H9 (cell line): ENCODE measurements around the gene SPTBN1. TPM values are rescaled to one million over a fixed set of nuclear protein-coding genes. Genes with fewer than 3 reads are reported as not detected.

ENCODE experiments used
- DNase-seq: peaks from one replicate; pipeline ENCODE4 v3.0.0-alpha.2; 2017
- H2AFZ ChIP-seq: one replicate; pipeline ENCODE4 v1.6.1; 2013; ENCODE audit warnings: mild to moderate bottlenecking, low read length, control low read depth, moderate library complexity
- H2AK5ac ChIP-seq: 2 replicates; pipeline ENCODE4 v1.6.1; 2013; ENCODE audit warnings: low read length, control low read depth, mixed read lengths; ENCODE audit not compliant: insufficient read length
- H2BK120ac ChIP-seq: one replicate; pipeline ENCODE4 v1.6.1; 2013; ENCODE audit warnings: low read depth, mild to moderate bottlenecking, low read length, control low read depth, inconsistent platforms; ENCODE audit not compliant: poor library complexity, severe bottlenecking
- H2BK12ac ChIP-seq: 2 replicates; pipeline ENCODE4 v1.6.1; 2013; ENCODE audit warnings: low read length, control low read depth, mixed read lengths, low read depth; ENCODE audit not compliant: insufficient read length
- H2BK15ac ChIP-seq: 2 replicates; pipeline ENCODE4 v1.6.1; 2013; ENCODE audit warnings: low read depth, low read length, control low read depth
- H2BK20ac ChIP-seq: one replicate; pipeline ENCODE4 v1.6.1; 2013; ENCODE audit warnings: low read depth, mild to moderate bottlenecking, low read length, control low read depth, inconsistent platforms; ENCODE audit not compliant: poor library complexity, severe bottlenecking
- H2BK5ac ChIP-seq: 2 replicates; pipeline ENCODE4 v1.6.1; 2013; ENCODE audit warnings: low read length, control low read depth, mixed read lengths; ENCODE audit not compliant: insufficient read length
- H3K14ac ChIP-seq: 2 replicates; pipeline ENCODE4 v1.6.1; 2013; ENCODE audit warnings: low read length, control low read depth; ENCODE audit not compliant: insufficient read depth
- H3K18ac ChIP-seq: 2 replicates; pipeline ENCODE4 v1.6.1; 2013; ENCODE audit warnings: low read depth, mild to moderate bottlenecking, mixed read lengths, low read length, control low read depth; ENCODE audit not compliant: insufficient read length
- H3K23ac ChIP-seq: 2 replicates; pipeline ENCODE4 v1.6.1; 2013; ENCODE audit warnings: low read length, control low read depth, mixed read lengths, low read depth; ENCODE audit not compliant: insufficient read length
- H3K23me2 ChIP-seq: 2 replicates; pipeline ENCODE4 v1.6.1; 2013; ENCODE audit warnings: low read depth, mild to moderate bottlenecking, mixed read lengths, low read length, control low read depth; ENCODE audit not compliant: insufficient read length, poor library complexity, severe bottlenecking
- H3K27ac ChIP-seq: 2 replicates; pipeline ENCODE4 v1.5.1; 2013; ENCODE audit warnings: low read length, control low read depth, mixed read lengths, low read depth; ENCODE audit not compliant: insufficient read length
- H3K27me3 ChIP-seq: 2 replicates; pipeline ENCODE4 v1.6.1; 2013; ENCODE audit warnings: low read length, control low read depth, inconsistent platforms; ENCODE audit not compliant: insufficient read depth
- H3K4ac ChIP-seq: 2 replicates; pipeline ENCODE4 v1.6.1; 2013; ENCODE audit warnings: low read depth, mild to moderate bottlenecking, control low read depth, inconsistent platforms, low read length, moderate library complexity
- H3K4me1 ChIP-seq: 2 replicates; pipeline ENCODE4 v1.6.1; 2013; ENCODE audit warnings: low read length, control low read depth, inconsistent platforms; ENCODE audit not compliant: insufficient read depth
- H3K4me2 ChIP-seq: 2 replicates; pipeline ENCODE4 v1.6.1; 2013; ENCODE audit warnings: low read length, control low read depth, mixed read lengths; ENCODE audit not compliant: insufficient read length, insufficient read depth
- H3K56ac ChIP-seq: 2 replicates; pipeline ENCODE4 v1.6.1; 2013; ENCODE audit warnings: low read depth, mild to moderate bottlenecking, mixed read lengths, low read length, control low read depth; ENCODE audit not compliant: insufficient read length
- H3K79me1 ChIP-seq: 2 replicates; pipeline ENCODE4 v1.6.1; 2013; ENCODE audit warnings: low read depth, mild to moderate bottlenecking, moderate library complexity, low read length, control low read depth, inconsistent platforms; ENCODE audit not compliant: insufficient read depth, poor library complexity, severe bottlenecking
- H3K79me2 ChIP-seq: 2 replicates; pipeline ENCODE4 v1.6.1; 2013; ENCODE audit warnings: low read length, control low read depth, inconsistent platforms; ENCODE audit not compliant: insufficient read depth
- H3K9ac ChIP-seq: 2 replicates; pipeline ENCODE4 v1.6.1; 2013; ENCODE audit warnings: low read length, control low read depth, mixed read lengths; ENCODE audit not compliant: insufficient read length; ENCODE audit errors: extremely low read depth
- H3K9me3 ChIP-seq: one replicate; pipeline ENCODE4 v1.6.1; 2013; ENCODE audit warnings: low read depth, low read length, inconsistent platforms; ENCODE audit not compliant: control insufficient read depth
- H3T11ph ChIP-seq: one replicate; pipeline ENCODE4 v1.6.1; 2013; ENCODE audit warnings: mild to moderate bottlenecking, low read length, control low read depth, inconsistent platforms
- H4K20me1 ChIP-seq: one replicate; pipeline ENCODE4 v1.6.1; 2013; ENCODE audit not compliant: control insufficient read depth, insufficient read length, insufficient read depth
- H4K5ac ChIP-seq: 2 replicates; pipeline ENCODE4 v1.6.1; 2013; ENCODE audit warnings: low read depth, mild to moderate bottlenecking, mixed read lengths, low read length, control low read depth; ENCODE audit not compliant: insufficient read length
- H4K8ac ChIP-seq: replicated peaks from 2 replicates; pipeline ENCODE4 v1.6.1; 2013; ENCODE audit warnings: low read length, control low read depth, mixed read lengths, low read depth; ENCODE audit not compliant: insufficient read length
- H4K91ac ChIP-seq: 2 replicates; pipeline ENCODE4 v1.6.1; 2013; ENCODE audit warnings: low read depth, mild to moderate bottlenecking, moderate library complexity, mixed read lengths, low read length, control low read depth; ENCODE audit not compliant: insufficient read length
- H3K27ac Mint-ChIP-seq, 3 experiments: 2 replicates in 2 of 3; 3 replicates in 1 of 3; pipeline ENCODE4 v1.8.0; 2020 to 2021; ENCODE audit warnings: mixed read lengths in 3 of 3, mild to moderate bottlenecking in 1 of 3, moderate library complexity in 1 of 3
- H3K27me3 Mint-ChIP-seq: 2 replicates; pipeline ENCODE4 v1.8.0; 2021; ENCODE audit warnings: low read depth, mild to moderate bottlenecking, moderate library complexity, mixed read lengths
- H3K36me3 Mint-ChIP-seq, 3 experiments: 2 replicates in 2 of 3; 3 replicates in 1 of 3; pipeline ENCODE4 v1.8.0; 2020 to 2021; ENCODE audit warnings: low read depth in 3 of 3, mixed read lengths in 3 of 3; ENCODE audit not compliant: insufficient read depth in 1 of 3
- H3K4me1 Mint-ChIP-seq, 2 experiments: 2 replicates each; pipeline ENCODE4 v1.8.0; 2020; ENCODE audit warnings: mixed read lengths in 2 of 2
- H3K4me3 Mint-ChIP-seq, 2 experiments: 2 replicates in 1 of 2; 3 replicates in 1 of 2; pipeline ENCODE4 v1.8.0; 2020 to 2021; ENCODE audit warnings: mild to moderate bottlenecking in 2 of 2, mixed read lengths in 2 of 2, moderate library complexity in 1 of 2
- H3K9me3 Mint-ChIP-seq, 2 experiments: 2 replicates in 1 of 2; 3 replicates in 1 of 2; pipeline ENCODE4 v1.8.0; 2020; ENCODE audit warnings: mild to moderate bottlenecking in 2 of 2, mixed read lengths in 2 of 2, moderate library complexity in 1 of 2
- WGBS: extraction: QIAGEN DNeasy Blood & Tissue Kit; methylation state at CpG from one replicate; pipeline ENCODE4 v1.1.7; 2013; ENCODE audit warnings: missing lambda C conversion rate, low lambda C conversion rate, mixed read lengths; ENCODE audit not compliant: insufficient read length; ENCODE audit errors: extremely low coverage; 5-methylcytosine and 5-hydroxymethylcytosine counted together
- total RNA-seq: library from RNA; stranded (reverse); gene quantifications from 2 replicates; pipeline ENCODE4 v1.2.1, GENCODE V29; 2021
- TF ChIP-seq, protein P1 (sequence below): fragments of 200-600 bp; sonication (generic); conservative IDR thresholded peaks from 3 replicates; pipeline ENCODE4 v1.8.0; 2021; ENCODE audit warnings: antibody characterized with exemption, mild to moderate bottlenecking

The SPTBN1 gene
- total RNA-seq, 1 experiment from 2014 or later = 164 TPM

DNA sequence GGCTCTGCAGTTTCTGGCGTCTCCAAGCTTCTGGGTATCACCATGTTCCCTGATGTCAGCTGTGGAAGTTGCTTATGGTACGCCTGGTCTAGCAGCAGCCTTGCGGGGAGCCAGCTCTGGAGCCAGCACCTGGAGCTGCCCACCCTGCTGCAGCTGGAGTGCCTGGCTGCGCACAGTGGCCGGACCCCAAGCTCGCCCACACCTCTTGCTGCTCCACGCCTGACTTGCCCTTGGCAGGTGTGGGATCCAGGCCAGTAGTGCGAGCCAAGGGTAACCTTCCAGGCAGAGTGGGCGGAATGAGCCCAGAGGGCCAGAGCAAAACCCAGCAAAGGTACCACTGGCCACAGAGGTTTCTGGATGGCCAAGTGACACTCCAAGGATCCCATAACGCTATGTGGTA is 254.1 kb downstream of the SPTBN1 start:
- DNase-seq = no peak
- no peaks in the 10 kb centered on the region for H3K9me3 ChIP-seq
- no peak overlapping the region for H3K4me2 ChIP-seq
- H3K27ac ChIP-seq = no peak overlapping the region
- no peaks in the 10 kb centered on the region for H3K79me1 ChIP-seq
- no peaks in the 10 kb centered on the region; a peak in 1 of 7 replicates for H3K36me3 Mint-ChIP-seq
- WGBS = no CpG with 5 or more reads among the region's 10 CpGs
- no peak overlapping the region for H3T11ph ChIP-seq
- no peak overlapping the region for H2BK20ac ChIP-seq
- H2BK12ac ChIP-seq = no peak overlapping the region
- no peak overlapping the region for H3K56ac ChIP-seq
- no peaks in the 10 kb centered on the region for H3K27me3 Mint-ChIP-seq
- no peak overlapping the region for H4K5ac ChIP-seq
- no peak overlapping the region for H4K8ac ChIP-seq
- no peak overlapping the region for H3K23ac ChIP-seq
- H3K14ac ChIP-seq = no peak overlapping the region; the same call in 1 of the 2 replicates
- H3K4me3 Mint-ChIP-seq = no peak overlapping the region; a peak in 1 of 5 replicates
- H2BK5ac ChIP-seq = no peak overlapping the region
- no peaks in the 10 kb centered on the region for H3K79me2 ChIP-seq
- no peak overlapping the region for H2BK15ac ChIP-seq
- no peaks in the 10 kb centered on the region for H3K4me1 ChIP-seq
- H4K20me1 ChIP-seq = no peaks in the 10 kb centered on the region
- no peaks in the 10 kb centered on the region; the same call in 1 of the 2 replicates for H3K27me3 ChIP-seq
- H3K4ac ChIP-seq = no peak overlapping the region
- H3K18ac ChIP-seq = no peak overlapping the region
- peaks cover 0 to 2% of the 10 kb centered on the region in 2 experiments; a peak in 1 of 4 replicates for H3K4me1 Mint-ChIP-seq
- no peak overlapping the region for H3K9ac ChIP-seq
- H3K23me2 ChIP-seq = no peaks in the 10 kb centered on the region
- no peak overlapping the region for H2AK5ac ChIP-seq
- no peaks in the 10 kb centered on the region for H3K9me3 Mint-ChIP-seq
- TF ChIP-seq, protein P1, sequence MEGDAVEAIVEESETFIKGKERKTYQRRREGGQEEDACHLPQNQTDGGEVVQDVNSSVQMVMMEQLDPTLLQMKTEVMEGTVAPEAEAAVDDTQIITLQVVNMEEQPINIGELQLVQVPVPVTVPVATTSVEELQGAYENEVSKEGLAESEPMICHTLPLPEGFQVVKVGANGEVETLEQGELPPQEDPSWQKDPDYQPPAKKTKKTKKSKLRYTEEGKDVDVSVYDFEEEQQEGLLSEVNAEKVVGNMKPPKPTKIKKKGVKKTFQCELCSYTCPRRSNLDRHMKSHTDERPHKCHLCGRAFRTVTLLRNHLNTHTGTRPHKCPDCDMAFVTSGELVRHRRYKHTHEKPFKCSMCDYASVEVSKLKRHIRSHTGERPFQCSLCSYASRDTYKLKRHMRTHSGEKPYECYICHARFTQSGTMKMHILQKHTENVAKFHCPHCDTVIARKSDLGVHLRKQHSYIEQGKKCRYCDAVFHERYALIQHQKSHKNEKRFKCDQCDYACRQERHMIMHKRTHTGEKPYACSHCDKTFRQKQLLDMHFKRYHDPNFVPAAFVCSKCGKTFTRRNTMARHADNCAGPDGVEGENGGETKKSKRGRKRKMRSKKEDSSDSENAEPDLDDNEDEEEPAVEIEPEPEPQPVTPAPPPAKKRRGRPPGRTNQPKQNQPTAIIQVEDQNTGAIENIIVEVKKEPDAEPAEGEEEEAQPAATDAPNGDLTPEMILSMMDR = no peak
- no peak overlapping the region for H2BK120ac ChIP-seq
- H4K91ac ChIP-seq = no peak overlapping the region
- H2AFZ ChIP-seq = no peak overlapping the region
- no peak overlapping the region for H3K27ac Mint-ChIP-seq
